ENCODE measurements around the gene ARL8B.

- TF ChIP-seq CTCF (conservative IDR thresholded peaks at IDR 0.05; ENCODE audit: low read depth, low read length) (no peak), EZH2 (IDR thresholded peaks at IDR 0.05; ENCODE audit: low read length, unreplicated experiment) (no peak), EZH2phosphoT487 (IDR thresholded peaks at IDR 0.05; ENCODE audit: borderline replicate concordance, low read length) (no peak)
Observed at GRCh38 chr3:5202222-5202621, 80.1 kb downstream of the ARL8B start.

Data from PC-3 (cell line).